ENCODE measurements around the gene ERAP2.

Gene ERAP2

GRCh38 chr5:96933764-96934707 is 57.7 kb downstream of the ERAP2 start:
- DNase-seq (ENCODE audit: low read depth): no peak

GRCh38 chr5:96934708-96935558 is 58.6 kb downstream of the ERAP2 start:
- peak; percentile 96 for DNase-seq (ENCODE audit: low read depth)

- DNase-seq (ENCODE audit: low read depth): peak; percentile 98
Measured at GRCh38 chr5:96935559-96936430, 59.5 kb downstream of the ERAP2 start, which contains the start of gene LNPEP. TSS of gene LNPEP (plus strand) at chr5:96936080. CDS start at chr5:96936156, 76 bp downstream.

- no peak for DNase-seq (ENCODE audit: low read depth)
Measured at GRCh38 chr5:96936431-96937320, 60.4 kb downstream of the ERAP2 start.

DNA sequence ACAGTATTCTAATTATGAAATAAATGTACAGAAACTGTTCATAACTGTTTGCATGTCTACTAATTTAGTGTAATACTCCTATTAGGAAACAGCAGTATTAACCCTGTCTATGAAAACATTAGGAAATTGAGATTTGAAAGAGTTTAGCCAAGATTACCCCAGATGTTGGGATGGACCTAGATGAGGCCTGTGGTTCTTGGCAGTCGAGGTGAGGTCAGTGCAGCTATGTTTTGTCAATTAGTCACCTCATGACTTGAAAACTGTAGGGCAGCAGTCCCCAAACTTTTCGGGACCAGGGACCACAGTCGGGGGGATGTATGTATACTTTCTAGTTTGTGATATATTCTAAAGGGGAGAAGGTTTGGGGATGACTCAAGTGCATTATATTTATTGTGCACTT is 64.3 kb downstream of the ERAP2 start:
- DNase-seq (ENCODE audit: low read depth): peak; percentile 43

DNA sequence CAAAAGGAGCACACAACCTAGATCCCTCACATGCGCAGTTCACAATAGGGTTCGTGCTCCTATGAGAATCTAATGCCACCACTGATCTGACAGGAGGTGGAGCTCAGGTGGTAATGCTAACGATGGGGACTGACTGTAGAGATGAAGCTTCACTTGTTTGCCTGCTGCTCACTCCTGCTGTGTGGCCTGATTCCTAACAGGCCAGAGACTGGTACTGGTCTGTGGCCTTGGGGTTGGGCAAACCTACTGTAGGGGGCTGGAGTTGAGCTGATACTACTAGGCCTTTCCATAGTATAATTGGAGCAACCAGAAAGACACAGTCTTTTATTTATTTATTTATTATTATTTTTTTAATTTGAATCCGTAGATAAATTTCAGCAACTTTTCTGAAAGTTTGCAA is 64.8 kb downstream of the ERAP2 start:
- no peak for DNase-seq (ENCODE audit: low read depth)

GRCh38 chr5:96942078-96942477 is 65.8 kb downstream of the ERAP2 start:
- DNase-seq (ENCODE audit: low read depth): no peak

GRCh38 chr5:96942911-96943310 is 66.6 kb downstream of the ERAP2 start:
- peak; percentile 13 for DNase-seq (ENCODE audit: low read depth)

DNA sequence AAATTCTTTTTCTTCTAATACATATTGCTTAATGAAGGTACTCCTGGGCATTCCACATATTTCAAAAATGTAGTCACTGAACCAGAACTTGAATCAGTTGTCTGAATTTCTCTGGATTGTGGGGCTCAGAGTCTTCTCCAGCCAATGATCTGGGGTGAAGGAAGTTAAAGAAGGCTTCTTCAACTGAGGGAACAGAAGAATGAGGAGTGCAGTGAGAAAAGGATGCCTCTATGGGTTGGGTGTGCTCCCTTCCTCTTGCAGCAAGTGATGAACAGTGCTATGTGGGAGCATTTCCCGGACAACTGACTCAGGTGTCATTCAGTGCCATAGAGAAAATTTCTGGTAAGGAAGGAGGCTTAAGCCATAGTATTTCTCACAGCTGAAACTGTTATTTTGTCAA is 67.5 kb downstream of the ERAP2 start:
- no peak for DNase-seq (ENCODE audit: low read depth)

- no peak for DNase-seq (ENCODE audit: low read depth)
Measured at GRCh38 chr5:96945144-96945897, 69.0 kb downstream of the ERAP2 start.

GRCh38 chr5:96946381-96946780 is 70.1 kb downstream of the ERAP2 start:
- DNase-seq (ENCODE audit: low read depth): no peak

GRCh38 chr5:96952118-96952750 is 75.9 kb downstream of the ERAP2 start:
- no peak for DNase-seq (ENCODE audit: low read depth)

DNA sequence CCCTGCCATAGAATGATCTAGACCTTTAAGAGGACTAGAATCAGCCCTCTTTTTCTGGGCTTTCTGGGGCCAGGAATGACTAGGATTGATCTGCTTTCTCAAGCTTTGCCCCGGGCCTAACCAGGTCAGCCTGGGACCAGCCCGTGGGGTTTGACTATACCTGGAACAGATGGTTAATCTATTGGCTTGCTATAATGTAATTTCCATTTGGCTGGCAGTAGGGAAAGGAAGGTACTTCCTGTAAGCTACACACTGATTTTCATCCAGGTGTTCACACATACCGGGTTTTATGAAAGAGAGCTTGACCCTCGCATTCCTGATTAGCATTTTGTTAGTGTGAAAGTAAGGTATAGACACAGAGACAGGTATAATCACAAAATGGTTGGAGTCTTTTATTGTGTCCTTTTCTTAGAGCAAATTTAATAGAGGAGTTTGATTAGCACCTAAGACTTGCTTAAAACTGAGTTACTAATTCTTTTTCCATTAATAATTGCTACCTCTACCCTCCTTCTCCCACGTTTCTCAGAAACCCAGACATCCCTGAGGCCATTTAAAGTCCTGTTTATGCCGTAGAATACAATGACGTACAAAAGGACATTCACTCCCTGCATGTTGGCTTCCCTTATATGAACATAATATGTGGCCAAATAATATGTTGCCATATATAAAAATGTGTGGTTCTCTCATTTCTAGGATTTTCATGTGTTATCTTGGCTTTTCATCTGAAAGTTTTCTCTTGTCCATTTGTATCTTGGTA is 76.9 kb downstream of the ERAP2 start:
- DNase-seq (ENCODE audit: low read depth): no peak

GRCh38 chr5:96957254-96958049 is 81.2 kb downstream of the ERAP2 start:
- DNase-seq (ENCODE audit: low read depth): no peak

GRCh38 chr5:96958977-96959376 is 82.7 kb downstream of the ERAP2 start:
- no peak for DNase-seq (ENCODE audit: low read depth)

DNA sequence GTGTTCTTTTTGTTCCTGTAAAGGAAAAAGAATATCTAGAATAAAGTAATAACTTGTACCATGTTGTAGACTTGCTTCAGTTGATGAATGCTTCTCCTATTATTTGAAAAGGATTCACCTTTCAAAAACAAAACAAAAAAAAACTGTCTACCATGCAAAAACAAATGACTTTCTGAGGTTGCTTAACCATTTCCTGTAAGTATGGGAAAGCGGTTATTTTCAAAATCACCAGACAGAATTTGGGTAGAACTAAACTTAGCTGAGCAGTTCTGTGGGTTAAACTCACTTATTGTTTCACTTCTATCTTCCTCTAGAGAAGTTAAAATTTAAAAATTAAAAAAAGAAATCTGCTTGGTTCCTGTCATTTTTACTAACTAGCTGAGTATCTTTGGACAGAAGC is 84.8 kb downstream of the ERAP2 start:
- DNase-seq (ENCODE audit: low read depth): no peak

- DNase-seq (ENCODE audit: low read depth): no peak
Measured at GRCh38 chr5:96962540-96962991, 86.3 kb downstream of the ERAP2 start.

DNA sequence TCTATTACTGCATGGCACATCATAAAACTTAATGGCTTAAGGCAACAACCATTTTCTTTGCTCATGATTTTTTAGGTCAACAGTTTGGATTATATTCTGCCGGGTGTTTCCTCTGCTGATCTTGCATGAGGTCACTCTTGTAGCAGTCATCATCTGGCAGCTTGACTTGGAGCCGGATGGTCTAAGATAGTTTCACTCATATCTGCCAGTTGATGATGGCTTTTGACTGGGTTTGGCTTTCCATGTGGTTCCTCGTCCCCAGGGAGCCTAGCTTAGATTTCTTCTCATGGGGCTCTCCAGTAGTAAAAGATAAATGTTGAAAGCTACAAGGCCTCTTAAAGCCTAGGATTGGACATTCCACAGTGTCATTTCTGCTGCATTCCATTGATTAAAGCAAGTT is 87.0 kb downstream of the ERAP2 start:
- DNase-seq (ENCODE audit: low read depth): peak; percentile 73
